Posterior vena cava (tissue), 2 donors: ENCODE results near the gene NMS. TPM values are rescaled to one million over a fixed set of nuclear protein-coding genes. Genes with fewer than 3 reads are reported as not detected.
"Not testable (repeated sequence)": the region's sequence is repeated elsewhere in the genome, so short reads cannot be mapped to it uniquely, and the experiment has no call there.

ENCODE experiments used
- DNase-seq: peaks from one replicate; pipeline ENCODE4 v3.0.0-alpha.2; 2020; ENCODE audit warnings: low spot score
- intact Hi-C, 2 donors: fragments of 100-400 bp; cut with DNase I; formaldehyde crosslinking; loops; one replicate each; pipeline versions ENCODE4 v1.14.1 to v1.14.2; 2022 to 2023
- long read RNA-seq, 2 donors: library from polyadenylated mRNA; unstranded; transcript quantifications; one replicate each; pipeline ENCODE4 v2.0.0, GENCODE V29; 2020 to 2021
- total RNA-seq, 2 donors: library from RNA; stranded (reverse); fragmentation: NEBNext Ultra II Directional; extraction: Animal tissue kit (Norgen Biotek cat#: 25700); gene quantifications; one replicate each; pipeline ENCODE4 v1.2.1, GENCODE V29; 2021
- donor health status: DM: yes; HTN: yes; CAD: no.
- donor health status: DM: yes; HTN: yes; CAD: no.

The NMS gene
- total RNA-seq, result not detected
- long read RNA-seq, donor 1, result 0 reads
- long read RNA-seq, donor 2, result 0 reads

GRCh38 chr2:100470182-100470581, at the start of gene NMS:
NMS (plus strand) TSS chr2:100470482; CDS start chr2:100470489, 7 bp downstream.
- no peak for DNase-seq
- intact Hi-C loops, result no loop called here

- intact Hi-C loops, result no loop called here
- DNase-seq, result no peak
These were observed 47.8 kb upstream of the NMS start for GRCh38 chr2:100422320-100423055.

DNA sequence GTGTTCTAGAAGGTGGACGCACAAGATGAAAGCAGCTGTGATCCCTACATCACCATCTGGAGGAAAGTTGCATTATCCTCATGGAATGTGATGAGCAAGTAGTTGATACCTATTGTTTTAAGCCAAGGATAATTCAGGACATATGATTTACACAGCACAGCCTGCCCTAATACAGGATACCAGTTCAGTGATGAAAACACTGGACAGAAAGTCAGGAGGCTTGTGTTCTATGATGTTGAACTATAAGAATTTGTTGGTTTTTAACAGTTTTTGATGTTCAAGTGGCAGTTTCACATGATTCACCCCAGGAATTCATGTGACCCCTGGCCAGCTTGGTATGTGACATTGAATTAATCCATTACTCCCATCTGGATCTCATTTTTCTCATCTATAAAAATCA, 46.7 kb upstream of the NMS start:
- intact Hi-C loops, result no loop called here
- no peak for DNase-seq

DNA sequence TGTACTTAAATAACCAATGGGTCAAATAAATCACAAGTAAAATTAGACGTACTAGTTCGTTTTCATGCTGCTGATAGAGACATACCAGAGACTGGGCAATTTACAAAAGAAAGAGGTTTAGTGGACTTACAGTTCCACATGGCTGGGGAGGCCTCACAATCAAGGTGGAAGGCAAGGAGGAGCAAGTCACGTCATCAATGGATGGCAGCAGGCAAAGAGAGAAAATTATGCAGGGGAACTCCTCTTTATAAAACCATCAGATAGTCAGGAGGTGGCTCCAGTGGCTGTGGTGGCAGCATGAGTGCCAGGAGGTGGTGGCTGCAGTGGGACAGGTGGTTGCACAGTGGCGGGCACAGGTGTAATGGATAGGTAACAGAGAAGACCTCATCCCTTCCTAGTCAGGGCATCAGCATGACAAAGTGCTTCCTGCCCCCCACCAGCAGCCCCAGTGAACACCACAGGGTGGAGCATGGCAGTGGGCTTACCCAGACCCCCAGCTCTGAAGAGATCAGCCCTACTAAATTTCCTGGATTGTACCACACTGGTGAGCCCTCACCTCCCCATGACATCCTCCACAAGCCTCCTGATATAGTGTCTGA, 45.9 kb upstream of the NMS start:
- intact Hi-C loops, result no loop called here
- no peak for DNase-seq

GRCh38 chr2:100425107-100425506, 45.2 kb upstream of the NMS start:
- intact Hi-C loops, result no loop called here
- no peak for DNase-seq

DNA sequence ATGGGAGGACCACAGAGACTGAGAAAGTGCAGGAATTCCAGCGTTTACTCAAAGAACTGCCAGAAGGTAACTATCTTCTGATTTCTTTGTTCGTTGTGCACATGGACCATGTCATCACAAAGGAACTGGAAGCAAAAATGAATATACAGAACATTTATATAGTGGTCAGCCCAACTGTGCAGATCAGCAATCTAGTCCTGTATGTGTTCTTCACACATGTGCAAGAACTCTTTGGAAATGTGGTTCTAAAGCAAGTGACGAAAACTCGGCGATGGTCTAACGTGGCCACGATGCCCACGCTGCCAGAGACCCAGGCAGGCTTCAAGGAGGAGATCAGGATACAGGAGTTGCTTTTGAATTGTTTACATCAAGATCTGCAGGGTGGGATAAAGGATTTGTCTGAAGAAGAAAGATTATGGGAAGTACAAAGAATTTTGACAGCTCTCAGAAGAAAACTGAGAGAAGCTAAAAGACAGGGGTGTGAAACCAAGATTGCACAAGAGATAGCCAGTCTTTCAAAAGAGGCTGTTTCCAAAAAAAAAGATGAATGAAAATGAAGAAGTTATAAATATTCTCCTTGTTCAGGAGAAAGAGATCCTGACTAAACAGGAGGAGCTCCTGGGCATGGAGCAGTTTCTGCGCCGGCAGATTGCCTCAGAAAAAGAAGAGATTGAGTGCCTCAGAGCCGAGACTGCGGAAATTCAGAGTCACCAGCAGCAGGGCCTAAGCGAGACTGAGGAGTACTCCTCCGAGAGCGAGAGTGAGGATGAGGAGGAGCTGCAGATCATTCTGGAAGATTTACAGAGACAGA, 44.5 kb upstream of the NMS start:
- intact Hi-C loops, result no loop called here
- DNase-seq, result no peak

DNA sequence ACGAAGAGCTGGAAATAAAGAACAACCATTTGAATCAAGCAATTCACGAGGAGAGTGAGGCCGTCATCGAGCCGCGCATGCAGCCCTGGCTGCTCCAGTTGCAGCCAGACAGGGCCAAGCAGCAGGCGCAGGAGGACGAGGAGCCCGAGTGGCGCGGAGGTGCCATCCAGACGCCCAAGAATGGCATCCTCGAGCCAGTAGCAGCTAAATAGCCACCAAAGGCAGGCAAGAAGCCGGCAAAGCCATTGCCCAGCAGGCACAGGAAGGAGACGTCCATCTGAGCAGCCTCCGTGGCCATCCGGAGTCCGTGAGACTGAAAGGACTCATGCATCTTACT, 43.9 kb upstream of the NMS start:
- intact Hi-C loops, result no loop called here
- no peak for DNase-seq

DNA sequence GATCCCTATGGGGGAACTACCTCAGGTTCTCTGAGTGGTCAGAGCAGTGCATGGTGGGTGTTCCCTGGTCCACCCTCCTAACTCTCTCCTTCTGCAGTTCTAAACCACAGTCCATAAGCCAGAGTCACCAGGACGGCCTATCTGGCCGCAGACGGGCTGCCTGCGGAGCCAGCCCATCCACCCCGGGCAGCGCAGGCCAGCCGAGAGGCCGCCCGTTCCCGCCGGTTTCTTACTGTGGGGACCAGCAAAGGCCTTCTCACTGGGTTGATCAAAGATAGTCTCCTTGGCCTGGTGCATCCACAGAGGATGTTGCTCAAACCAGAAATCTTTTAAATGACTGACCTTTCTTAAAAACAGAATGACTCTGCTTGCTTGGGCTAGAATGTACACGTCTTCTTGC, 43.2 kb upstream of the NMS start:
- no peak for DNase-seq
- intact Hi-C loops, result no loop called here

GRCh38 chr2:100427627-100428258, 42.5 kb upstream of the NMS start:
- intact Hi-C loops, result no loop called here
- DNase-seq, result no peak

DNA sequence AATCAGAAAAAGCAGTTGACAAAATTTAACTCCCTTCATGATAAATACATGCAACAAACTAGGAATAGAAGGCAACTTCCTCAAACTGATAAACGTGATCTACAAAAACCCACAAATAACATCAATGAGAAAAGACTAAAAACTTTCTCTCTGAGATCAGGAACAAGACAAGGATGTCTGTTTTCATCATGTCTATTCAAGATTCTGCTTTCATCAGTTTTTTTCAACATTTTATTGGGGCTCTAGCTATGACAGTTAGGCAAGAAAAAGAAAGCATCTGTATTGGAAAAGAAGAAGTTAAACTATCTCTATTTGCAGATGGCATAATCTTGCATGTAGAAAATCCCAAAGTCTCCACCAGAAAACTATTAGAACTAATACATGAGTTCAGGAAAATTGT, 40.6 kb upstream of the NMS start:
- intact Hi-C loops, result no loop called here
- no peak for DNase-seq

DNA sequence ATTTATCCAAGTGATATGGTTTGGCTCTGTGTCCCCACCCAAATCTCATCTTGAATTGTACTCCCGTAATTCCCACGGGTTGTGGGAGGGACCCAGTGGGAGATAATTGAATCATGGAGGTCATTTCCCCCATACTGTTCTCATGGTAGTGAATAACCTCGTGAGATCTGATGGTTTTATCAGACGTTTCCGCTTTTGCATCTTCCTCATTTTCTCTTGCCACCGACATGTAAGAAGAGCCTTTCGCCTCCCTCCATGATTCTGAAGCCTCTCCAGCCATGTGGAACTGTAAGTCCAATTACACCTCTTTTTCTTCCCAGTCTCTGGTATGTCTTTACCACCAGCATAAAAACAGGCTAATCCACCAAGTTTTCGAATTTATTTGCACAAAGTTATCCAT, 32.5 kb upstream of the NMS start:
- DNase-seq, result no peak
- intact Hi-C loops, result no loop called here

DNA sequence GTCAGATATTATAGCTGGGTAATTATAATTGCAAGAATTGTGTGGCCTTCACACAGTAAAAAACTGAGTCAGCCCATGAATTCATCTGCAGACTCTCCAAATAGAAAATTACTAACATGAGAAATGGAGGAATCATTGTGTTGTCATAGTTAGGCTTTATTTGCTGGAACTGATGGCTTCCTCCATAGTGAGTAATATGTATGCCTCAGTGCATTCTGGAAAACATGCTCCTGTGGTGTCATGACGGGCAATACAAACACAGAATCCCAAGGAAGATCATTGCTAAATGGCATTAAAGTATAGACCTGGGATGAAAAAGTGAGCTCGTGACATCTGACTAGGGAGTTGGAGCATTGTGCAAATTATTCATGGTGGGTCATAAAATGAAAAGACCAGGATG, 23.6 kb upstream of the NMS start:
- intact Hi-C loops, result no loop called here
- no peak for DNase-seq

GRCh38 chr2:100451092-100451491, 19.2 kb upstream of the NMS start:
- no peak for DNase-seq
- intact Hi-C loops, result no loop called here

DNA sequence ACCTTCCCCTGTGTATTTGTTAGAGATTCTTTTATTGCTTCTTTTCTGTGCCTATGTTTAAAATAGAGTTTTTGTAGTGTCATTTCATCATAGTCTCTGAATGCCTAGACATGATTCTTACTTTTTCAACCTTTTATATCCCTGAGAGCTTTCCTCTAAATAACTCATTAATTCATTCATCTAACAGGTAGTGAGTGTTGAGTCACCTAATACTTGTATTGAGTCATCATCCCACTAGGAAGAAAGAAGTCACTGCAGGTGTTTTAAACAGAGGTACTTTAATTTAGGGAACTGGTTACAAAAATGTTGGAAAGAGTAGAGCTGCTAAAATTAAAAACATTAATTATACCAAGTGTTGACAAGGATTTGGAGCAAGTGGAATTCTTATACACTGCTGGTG, 18.5 kb upstream of the NMS start:
- DNase-seq, result no peak
- intact Hi-C loops, result no loop called here

GRCh38 chr2:100453853-100454252, 16.4 kb upstream of the NMS start:
- intact Hi-C loops, result no loop called here
- no peak for DNase-seq

DNA sequence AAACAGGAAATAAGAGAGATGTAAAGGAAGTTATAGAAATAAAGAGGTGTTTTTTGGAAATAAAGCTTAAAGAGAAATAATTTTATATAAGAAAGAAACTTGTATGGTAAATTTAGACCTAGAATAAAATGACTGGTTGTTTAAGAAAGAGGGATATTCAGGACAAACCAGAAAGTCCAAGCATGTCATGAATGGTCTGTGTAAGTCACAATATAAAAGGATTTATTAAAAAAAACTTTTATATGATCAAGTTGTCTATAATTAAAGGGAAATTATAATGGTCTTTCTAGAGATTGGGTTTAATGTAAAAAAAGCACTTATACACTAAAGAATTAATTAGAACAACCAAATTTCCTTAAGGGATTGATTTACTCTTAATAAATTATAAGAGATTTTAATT, 13.9 kb upstream of the NMS start:
- intact Hi-C loops, DNase-seq: not testable (repeated sequence)

- intact Hi-C loops, result no loop called here
- no peak for DNase-seq
These were observed 9.3 kb upstream of the NMS start for GRCh38 chr2:100460904-100461530.

DNA sequence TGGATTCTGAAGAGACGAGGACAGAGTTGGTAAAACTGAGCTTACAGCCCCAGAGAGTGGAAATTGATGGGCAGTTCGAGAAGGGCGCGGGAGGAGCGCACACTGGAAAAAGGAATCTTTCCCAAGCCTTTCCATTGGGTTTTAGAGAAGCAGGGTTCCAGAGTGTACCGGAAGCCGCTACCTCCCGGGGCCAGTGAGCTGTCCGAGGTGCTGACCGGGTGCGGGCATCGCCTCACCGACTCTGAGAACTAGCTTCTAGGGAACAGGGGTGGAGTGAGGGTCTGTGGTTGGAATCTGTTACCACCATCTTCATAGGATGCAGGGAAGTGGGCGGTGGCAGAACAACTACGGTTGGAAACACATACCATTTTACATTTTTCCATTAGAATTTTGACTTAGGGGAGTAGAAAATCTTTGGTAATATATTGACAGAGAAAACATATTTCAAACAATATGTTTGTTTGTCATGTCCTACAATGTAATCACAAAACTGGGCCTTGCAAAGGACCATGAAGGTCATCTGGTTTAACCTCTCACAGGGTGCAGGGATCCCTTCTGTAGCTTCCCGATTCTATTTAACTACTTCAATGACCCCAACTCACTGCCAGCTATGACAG, 724 bp downstream of the NMS start:
- no peak for DNase-seq
- intact Hi-C loops, result no loop called here

DNA sequence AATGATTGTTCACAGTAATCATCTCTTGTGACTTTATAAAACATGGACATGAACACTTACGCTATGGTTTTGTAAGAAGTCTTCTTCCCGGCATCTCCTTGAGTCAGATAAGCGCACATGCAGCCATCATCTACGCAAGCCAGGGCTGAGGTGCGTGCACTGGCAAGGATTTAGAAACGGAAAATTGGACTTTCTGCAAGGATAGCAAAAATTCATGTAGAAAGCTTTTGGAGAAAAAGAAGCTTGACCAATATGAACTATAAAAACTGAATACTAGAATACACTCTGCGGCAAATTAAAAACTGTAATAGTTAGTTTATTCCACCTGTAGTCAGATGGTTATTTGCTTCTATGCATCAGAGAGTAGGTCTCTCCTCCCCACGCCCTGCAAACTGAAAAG, 6.3 kb downstream of the NMS start:
- no peak for DNase-seq
- intact Hi-C loops, result no loop called here
